GM12873 (cell line): ENCODE data around the gene TPI1.
A peak's percentile ranks its signal among the peaks of the same experiment; 100 is the strongest.

ENCODE experiments used
- TF ChIP-seq, protein P1 (sequence below): IDR thresholded peaks from 2 replicates; pipeline ENCODE4 v1.5.1; 2012; ENCODE audit warnings: low read depth, mild to moderate bottlenecking, moderate library complexity, low read length, control low read depth; ENCODE audit not compliant: insufficient read depth; ENCODE audit errors: missing control alignments

Gene TPI1

DNA sequence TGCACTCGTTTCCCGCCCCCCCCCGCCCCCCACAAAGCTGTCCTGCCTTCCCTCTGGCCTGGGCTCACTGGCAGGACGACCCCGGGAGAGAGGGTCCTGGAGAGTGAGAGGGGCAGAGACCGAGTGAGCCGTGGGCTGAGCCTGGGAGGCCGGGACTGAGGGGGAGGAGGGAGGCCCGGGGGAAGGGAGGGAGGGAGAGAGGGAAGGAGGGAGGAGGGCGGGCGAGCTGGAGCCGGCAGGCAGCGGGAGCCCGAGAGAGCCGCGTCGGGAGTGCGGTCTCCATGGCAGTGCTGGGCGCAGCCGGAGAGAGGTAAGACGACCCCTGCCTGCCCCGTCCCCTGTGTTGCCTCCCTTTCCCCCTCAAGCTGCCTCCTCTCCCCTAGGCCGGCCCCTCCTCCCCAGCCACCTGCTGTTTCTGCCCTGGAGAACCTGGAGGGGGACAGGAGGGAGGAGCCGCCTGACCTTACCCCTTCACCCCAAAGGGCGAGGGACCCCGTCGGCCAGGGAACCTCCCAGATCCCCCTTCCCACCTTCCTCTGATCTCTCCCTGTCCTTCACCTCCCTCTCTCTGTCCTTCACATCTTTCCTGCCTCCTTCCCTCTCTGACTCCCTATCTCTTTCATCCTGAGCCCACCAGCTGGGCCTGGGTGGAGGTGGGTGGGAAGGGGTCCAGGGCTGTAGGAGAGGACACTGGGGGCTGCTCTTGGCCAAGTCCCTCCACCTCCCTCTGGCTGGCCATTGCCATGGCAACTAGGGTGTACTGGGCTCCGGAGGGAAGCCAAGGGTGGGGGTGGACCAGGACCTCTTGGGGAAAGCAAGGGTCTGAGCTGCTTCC, 45.5 kb upstream of the TPI1 start, which contains the start of gene GPR162:
TSS of gene GPR162 (plus strand) at position 231 of the 835 bp plus-strand sequence. CDS start 2,078 bp downstream, outside the sequence.
- TF ChIP-seq, protein P1, sequence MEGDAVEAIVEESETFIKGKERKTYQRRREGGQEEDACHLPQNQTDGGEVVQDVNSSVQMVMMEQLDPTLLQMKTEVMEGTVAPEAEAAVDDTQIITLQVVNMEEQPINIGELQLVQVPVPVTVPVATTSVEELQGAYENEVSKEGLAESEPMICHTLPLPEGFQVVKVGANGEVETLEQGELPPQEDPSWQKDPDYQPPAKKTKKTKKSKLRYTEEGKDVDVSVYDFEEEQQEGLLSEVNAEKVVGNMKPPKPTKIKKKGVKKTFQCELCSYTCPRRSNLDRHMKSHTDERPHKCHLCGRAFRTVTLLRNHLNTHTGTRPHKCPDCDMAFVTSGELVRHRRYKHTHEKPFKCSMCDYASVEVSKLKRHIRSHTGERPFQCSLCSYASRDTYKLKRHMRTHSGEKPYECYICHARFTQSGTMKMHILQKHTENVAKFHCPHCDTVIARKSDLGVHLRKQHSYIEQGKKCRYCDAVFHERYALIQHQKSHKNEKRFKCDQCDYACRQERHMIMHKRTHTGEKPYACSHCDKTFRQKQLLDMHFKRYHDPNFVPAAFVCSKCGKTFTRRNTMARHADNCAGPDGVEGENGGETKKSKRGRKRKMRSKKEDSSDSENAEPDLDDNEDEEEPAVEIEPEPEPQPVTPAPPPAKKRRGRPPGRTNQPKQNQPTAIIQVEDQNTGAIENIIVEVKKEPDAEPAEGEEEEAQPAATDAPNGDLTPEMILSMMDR = no peak

DNA sequence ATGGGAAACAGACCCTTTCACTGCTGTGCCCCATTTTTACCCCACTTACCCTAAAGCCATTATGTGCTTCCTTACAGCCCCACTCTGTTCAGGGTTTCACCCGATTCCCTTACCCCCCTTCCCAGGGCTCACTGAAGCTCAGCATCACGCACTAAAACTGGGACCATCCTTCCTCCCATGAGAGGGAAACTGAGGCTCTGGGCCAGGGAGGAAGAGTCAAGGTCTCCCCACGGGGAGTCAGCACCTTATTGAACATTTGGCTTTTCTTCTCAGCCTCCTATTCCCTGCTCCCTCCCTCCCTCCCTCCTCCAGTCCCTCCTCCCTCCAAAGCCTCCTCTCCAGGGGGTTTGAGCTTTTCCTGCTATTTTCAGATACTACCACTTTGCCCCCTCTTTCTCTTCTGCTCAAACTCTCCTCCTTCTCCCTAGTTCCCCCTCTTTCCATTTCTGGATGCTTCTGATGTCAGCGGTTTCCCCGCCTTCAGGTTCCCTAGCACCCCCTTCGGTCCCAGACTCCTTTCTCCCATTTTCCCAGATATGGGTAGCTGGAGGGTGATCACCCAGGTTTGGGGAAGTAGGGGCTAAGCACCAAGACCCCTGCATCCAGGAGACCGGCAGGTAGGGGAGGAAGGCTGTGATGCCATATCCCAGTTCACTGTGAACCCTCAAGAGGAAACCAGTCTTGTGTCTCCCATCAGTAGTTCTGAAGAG, 44.8 kb upstream of the TPI1 start:
- TF ChIP-seq, protein P1 = no peak

DNA sequence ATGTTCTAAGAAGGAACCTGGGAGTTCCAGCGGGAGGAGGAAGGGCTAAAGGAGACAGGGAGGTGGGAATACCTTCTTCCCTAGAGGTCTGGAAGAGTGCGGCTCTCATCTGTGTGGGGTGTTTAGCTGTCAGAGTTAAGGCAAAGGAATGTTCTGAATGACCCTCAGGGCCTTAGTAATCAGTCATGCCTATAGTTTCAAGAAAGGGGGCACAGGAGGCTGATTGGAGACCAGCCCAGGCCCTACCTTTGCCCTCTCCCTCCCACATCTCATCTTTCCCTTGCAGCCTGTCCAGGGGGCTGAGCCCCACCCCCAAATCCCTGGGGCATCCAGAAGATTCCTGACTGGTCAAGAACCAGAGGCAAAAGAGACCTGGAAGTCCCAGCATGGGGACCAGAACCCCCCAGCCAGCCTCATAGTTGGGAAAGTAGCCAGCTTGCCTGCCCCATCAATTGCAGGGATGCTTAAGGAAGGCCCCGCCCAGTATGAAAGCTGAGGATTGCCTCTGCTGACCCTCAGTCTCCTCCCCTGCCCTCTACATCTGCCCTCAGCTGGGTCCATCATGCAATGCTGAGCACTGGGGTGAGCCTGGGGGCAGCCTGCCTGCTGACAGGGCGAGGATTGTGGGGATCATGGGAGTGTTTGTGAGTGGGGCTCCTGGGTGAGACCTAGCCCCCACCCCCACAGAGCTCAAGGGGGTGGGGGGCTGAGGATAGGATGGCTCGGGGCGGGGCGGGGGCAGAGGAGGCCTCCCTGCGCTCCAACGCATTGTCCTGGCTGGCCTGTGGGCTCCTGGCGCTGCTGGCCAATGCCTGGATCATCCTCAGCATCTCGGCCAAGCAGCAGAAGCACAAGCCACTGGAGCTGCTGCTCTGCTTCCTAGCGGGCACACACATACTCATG, 43.9 kb upstream of the TPI1 start:
- TF ChIP-seq, protein P1 = no peak

DNA sequence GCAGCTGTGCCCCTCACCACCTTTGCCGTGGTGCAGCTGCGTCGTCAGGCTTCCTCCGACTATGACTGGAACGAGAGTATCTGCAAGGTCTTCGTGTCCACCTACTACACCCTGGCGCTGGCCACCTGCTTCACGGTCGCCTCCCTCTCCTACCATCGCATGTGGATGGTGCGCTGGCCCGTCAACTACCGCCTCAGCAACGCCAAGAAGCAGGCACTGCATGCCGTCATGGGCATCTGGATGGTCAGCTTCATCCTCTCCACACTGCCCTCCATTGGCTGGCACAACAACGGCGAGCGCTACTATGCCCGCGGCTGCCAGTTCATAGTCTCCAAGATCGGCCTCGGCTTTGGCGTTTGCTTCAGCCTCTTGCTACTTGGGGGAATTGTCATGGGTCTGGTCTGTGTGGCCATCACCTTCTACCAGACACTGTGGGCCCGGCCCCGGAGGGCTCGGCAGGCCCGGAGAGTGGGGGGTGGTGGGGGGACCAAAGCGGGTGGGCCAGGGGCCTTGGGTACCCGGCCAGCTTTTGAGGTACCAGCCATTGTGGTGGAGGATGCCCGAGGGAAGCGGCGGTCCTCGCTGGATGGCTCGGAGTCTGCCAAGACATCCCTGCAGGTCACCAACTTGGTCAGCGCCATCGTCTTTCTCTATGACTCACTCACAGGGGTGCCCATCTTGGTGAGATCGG, 43.1 kb upstream of the TPI1 start:
- TF ChIP-seq, protein P1 = no peak

DNA sequence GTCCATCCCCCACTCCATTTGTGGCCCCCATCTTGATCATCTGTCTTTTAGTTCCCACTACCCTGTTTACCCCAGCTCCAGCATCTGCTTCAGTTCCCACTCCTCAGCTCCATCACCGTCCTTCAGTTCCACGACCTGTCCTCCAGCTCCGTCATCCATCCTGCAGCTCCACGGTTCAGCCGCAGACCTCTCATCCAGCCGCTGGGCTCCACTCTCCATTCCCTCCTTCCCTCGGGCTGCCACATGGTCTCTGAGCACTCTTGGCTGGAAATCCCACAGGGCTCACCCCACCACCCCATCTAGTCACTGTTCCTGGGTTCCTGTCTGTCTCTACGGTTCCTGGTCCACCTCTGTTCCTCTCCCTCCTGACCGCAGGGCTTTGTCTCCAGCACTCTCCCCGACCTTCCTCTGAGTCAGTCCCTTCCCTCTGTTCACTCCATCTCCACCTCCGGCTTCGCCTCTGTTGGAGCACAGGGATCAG, 42.4 kb upstream of the TPI1 start:
- TF ChIP-seq, protein P1 = no peak

DNA sequence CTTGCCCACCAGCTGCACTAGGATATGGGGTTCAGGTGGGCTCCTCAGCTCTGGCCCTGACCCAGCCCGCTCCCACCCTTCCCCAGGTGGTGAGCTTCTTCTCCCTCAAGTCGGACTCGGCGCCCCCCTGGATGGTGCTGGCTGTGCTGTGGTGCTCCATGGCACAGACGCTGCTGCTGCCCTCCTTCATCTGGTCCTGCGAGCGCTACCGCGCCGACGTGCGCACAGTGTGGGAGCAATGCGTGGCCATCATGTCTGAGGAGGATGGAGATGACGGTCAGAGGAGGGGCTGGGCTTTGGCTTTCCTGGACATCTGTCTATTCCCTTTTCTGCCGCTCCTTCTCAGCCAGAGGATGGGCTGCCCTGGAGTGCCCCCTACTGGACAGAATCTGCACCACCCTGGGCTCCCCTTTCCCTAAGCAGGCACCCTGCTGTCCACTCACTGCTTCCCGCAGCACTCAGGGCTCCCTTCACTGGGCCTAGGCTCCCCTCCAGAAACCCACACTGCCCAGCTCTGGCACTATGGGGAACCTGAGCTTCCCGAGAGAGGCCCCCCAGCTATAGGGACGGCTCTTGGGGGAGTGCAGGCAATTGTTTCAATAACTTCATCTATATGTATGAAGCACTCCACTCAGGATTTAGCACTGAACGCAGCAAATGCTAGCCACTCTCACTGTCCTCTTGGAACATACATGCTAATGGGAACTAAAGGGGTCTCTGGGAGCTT, 41.8 kb upstream of the TPI1 start:
- TF ChIP-seq, protein P1 = peak; percentile 97
